BE2C (cell line): ENCODE data around the gene BPIFB2.

Source experiments
- DNase-seq: peaks from one replicate; pipeline ENCODE4 v3.0.0-alpha.2; 2020
- H3K27me3 ChIP-seq: fragments of 250-450 bp; sonication (Bioruptor Pico); 2 replicates; pipeline ENCODE4 v1.5.1; 2020; ENCODE audit warnings: mild to moderate bottlenecking
- H3K36me3 ChIP-seq: fragments of 250-450 bp; sonication (Bioruptor Pico); 2 replicates; pipeline ENCODE4 v1.5.1; 2020; ENCODE audit warnings: mild to moderate bottlenecking
- H3K4me1 ChIP-seq: fragments of 250-450 bp; sonication (Bioruptor Pico); 2 replicates; pipeline ENCODE4 v1.5.1; 2020
- H3K4me3 ChIP-seq: 2 replicates; pipeline ENCODE4 v1.5.1; 2011; ENCODE audit warnings: low read depth, low read length
- H3K9me3 ChIP-seq: fragments of 250-450 bp; sonication (Bioruptor Pico); 2 replicates; pipeline ENCODE4 v1.5.1; 2020
- CTCF ChIP-seq: IDR thresholded peaks from 2 replicates; pipeline ENCODE4 v1.5.1; 2012; ENCODE audit warnings: mild to moderate bottlenecking, low read depth, low read length

BPIFB2 gene

GRCh38 chr20:33070111-33071053 lies 62.9 kb downstream of the BPIFB2 start:
- H3K4me3 ChIP-seq, result no peak overlapping the region
- no peaks in the 10 kb centered on the region for H3K4me1 ChIP-seq
- no peak for DNase-seq
- no peaks in the 10 kb centered on the region for H3K36me3 ChIP-seq
- no peaks in the 10 kb centered on the region; the same call in 1 of the 2 replicates for H3K27me3 ChIP-seq
- H3K9me3 ChIP-seq, result no peaks in the 10 kb centered on the region
- TF ChIP-seq CTCF, result no peak

- no peak for TF ChIP-seq CTCF
- Histone ChIP-seq H3K4me3 (no peak overlapping the region), H3K9me3 (no peaks in the 10 kb centered on the region), H3K27me3 (no peaks in the 10 kb centered on the region; the same call in 1 of the 2 replicates), H3K36me3 (no peaks in the 10 kb centered on the region), H3K4me1 (no peaks in the 10 kb centered on the region)
- no peak for DNase-seq
These were observed 63.7 kb downstream of the BPIFB2 start for GRCh38 chr20:33071198-33071597.

- TF ChIP-seq CTCF, result no peak
- no peaks in the 10 kb centered on the region for H3K36me3 ChIP-seq
- H3K9me3 ChIP-seq, result no peaks in the 10 kb centered on the region
- no peaks in the 10 kb centered on the region for H3K4me1 ChIP-seq
- no peak overlapping the region for H3K4me3 ChIP-seq
- DNase-seq, result no peak
- no peaks in the 10 kb centered on the region; the same call in 1 of the 2 replicates for H3K27me3 ChIP-seq
These were observed 64.9 kb downstream of the BPIFB2 start for GRCh38 chr20:33072362-33072761.

GRCh38 chr20:33072813-33073212 lies 65.3 kb downstream of the BPIFB2 start:
- TF ChIP-seq CTCF, result no peak
- Histone ChIP-seq H3K4me3 (no peak overlapping the region), H3K36me3 (no peaks in the 10 kb centered on the region), H3K4me1 (no peaks in the 10 kb centered on the region), H3K9me3 (no peaks in the 10 kb centered on the region), H3K27me3 (no peaks in the 10 kb centered on the region; the same call in 1 of the 2 replicates)
- no peak for DNase-seq
